HFFc6 (cell line): ENCODE results near the gene IFNAR2. TPM values are rescaled to one million over a fixed set of nuclear protein-coding genes. Genes with fewer than 3 reads are reported as not detected.
"Not testable (repeated sequence)": the region's sequence is repeated elsewhere in the genome, so short reads cannot be mapped to it uniquely, and the experiment has no call there.

Experiments
- DNase-seq: peaks from one replicate; pipeline ENCODE4 v3.0.0-alpha.2; 2018
- H3K27ac Mint-ChIP-seq: 2 replicates; pipeline ENCODE4 v1.8.0; 2020; ENCODE audit warnings: mild to moderate bottlenecking, mixed read lengths
- H3K27me3 Mint-ChIP-seq: 2 replicates; pipeline ENCODE4 v1.8.0; 2021; ENCODE audit warnings: mild to moderate bottlenecking, moderate library complexity, mixed read lengths; ENCODE audit not compliant: insufficient read depth
- H3K36me3 Mint-ChIP-seq: 2 replicates; pipeline ENCODE4 v1.8.0; 2021; ENCODE audit warnings: low read depth, mixed read lengths
- H3K4me1 Mint-ChIP-seq: 2 replicates; pipeline ENCODE4 v1.8.0; 2020; ENCODE audit warnings: low read depth, mixed read lengths
- H3K4me3 Mint-ChIP-seq: 2 replicates; pipeline ENCODE4 v1.8.0; 2020; ENCODE audit warnings: mild to moderate bottlenecking, moderate library complexity, mixed read lengths
- H3K9me3 Mint-ChIP-seq: 2 replicates; pipeline ENCODE4 v1.8.0; 2020; ENCODE audit warnings: mild to moderate bottlenecking, mixed read lengths
- total RNA-seq, 6 experiments: library from RNA; stranded (reverse); fragmentation: NEBNext Ultra II Directional; extraction: Animal tissue kit (Norgen Biotek cat#: 25700); gene quantifications; 2 replicates in 1 of 6; 3 replicates in 5 of 6; pipeline ENCODE4 v1.2.3, GENCODE V29; 2021
- TF ChIP-seq, protein P1 (sequence below): fragments of 200-600 bp; sonication (generic); IDR thresholded peaks from 2 replicates; pipeline ENCODE4 v1.5.0; 2021; ENCODE audit warnings: antibody characterized with exemption, mild to moderate bottlenecking

The IFNAR2 gene
- total RNA-seq, 6 experiments from 2014 or later: 8.0 to 14.6 (median 11.0) TPM

DNA sequence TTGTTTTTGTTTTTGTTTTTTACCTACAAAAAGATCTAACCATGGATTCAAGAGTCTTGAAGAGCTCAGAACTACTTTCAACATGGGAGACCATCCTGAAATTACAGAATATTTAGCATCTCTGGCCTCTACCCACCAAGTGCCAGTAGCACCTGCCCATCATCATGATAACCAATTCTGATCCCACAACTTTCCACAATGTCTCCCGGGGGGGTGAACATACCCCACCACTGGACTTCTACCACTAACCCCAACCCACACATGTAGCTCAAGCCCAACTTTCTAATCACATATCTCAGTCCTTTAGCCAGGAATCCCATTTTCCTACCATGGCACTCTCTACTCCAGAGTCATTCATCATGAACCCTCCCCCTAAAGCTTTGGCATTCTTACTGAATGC is 15.7 kb upstream of the IFNAR2 start:
- TF ChIP-seq, protein P1, sequence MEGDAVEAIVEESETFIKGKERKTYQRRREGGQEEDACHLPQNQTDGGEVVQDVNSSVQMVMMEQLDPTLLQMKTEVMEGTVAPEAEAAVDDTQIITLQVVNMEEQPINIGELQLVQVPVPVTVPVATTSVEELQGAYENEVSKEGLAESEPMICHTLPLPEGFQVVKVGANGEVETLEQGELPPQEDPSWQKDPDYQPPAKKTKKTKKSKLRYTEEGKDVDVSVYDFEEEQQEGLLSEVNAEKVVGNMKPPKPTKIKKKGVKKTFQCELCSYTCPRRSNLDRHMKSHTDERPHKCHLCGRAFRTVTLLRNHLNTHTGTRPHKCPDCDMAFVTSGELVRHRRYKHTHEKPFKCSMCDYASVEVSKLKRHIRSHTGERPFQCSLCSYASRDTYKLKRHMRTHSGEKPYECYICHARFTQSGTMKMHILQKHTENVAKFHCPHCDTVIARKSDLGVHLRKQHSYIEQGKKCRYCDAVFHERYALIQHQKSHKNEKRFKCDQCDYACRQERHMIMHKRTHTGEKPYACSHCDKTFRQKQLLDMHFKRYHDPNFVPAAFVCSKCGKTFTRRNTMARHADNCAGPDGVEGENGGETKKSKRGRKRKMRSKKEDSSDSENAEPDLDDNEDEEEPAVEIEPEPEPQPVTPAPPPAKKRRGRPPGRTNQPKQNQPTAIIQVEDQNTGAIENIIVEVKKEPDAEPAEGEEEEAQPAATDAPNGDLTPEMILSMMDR: no peak
- H3K4me1 Mint-ChIP-seq: peaks cover 17% of the 10 kb centered on the region
- H3K4me3 Mint-ChIP-seq: no peak overlapping the region
- H3K9me3 Mint-ChIP-seq: no peaks in the 10 kb centered on the region
- H3K27me3 Mint-ChIP-seq: peaks cover 14% of the 10 kb centered on the region
- DNase-seq: no peak
- no peaks in the 10 kb centered on the region for H3K36me3 Mint-ChIP-seq
- no peak overlapping the region for H3K27ac Mint-ChIP-seq

- H3K27me3 Mint-ChIP-seq: peaks cover 19% of the 10 kb centered on the region
- H3K4me3 Mint-ChIP-seq: no peak overlapping the region
- no peaks in the 10 kb centered on the region for H3K36me3 Mint-ChIP-seq
- H3K4me1 Mint-ChIP-seq: peaks cover 13% of the 10 kb centered on the region
- H3K9me3 Mint-ChIP-seq: peaks cover 5% of the 10 kb centered on the region; the same call in 1 of the 2 replicates
- no peak for DNase-seq
- H3K27ac Mint-ChIP-seq: no peak overlapping the region
- TF ChIP-seq, protein P1: no peak
Observed at GRCh38 chr21:33217138-33217520, 12.6 kb upstream of the IFNAR2 start.

- TF ChIP-seq, protein P1: no peak
- H3K36me3 Mint-ChIP-seq: no peaks in the 10 kb centered on the region
- no peak overlapping the region for H3K27ac Mint-ChIP-seq
- H3K4me3 Mint-ChIP-seq: no peak overlapping the region
- H3K9me3 Mint-ChIP-seq: peaks cover 5% of the 10 kb centered on the region; the same call in 1 of the 2 replicates
- no peak for DNase-seq
- H3K27me3 Mint-ChIP-seq: peaks cover 23% of the 10 kb centered on the region
- H3K4me1 Mint-ChIP-seq: no peaks in the 10 kb centered on the region
Observed at GRCh38 chr21:33219300-33219699, 10.4 kb upstream of the IFNAR2 start.

GRCh38 chr21:33219954-33220353 is 9.8 kb upstream of the IFNAR2 start:
- no peak overlapping the region for H3K4me3 Mint-ChIP-seq
- H3K36me3 Mint-ChIP-seq: no peaks in the 10 kb centered on the region
- H3K9me3 Mint-ChIP-seq: peaks cover 5% of the 10 kb centered on the region; the same call in 1 of the 2 replicates
- TF ChIP-seq, protein P1: no peak
- peaks cover 28% of the 10 kb centered on the region for H3K27me3 Mint-ChIP-seq
- H3K27ac Mint-ChIP-seq: no peak overlapping the region
- DNase-seq: no peak
- H3K4me1 Mint-ChIP-seq: no peaks in the 10 kb centered on the region

GRCh38 chr21:33225376-33225775 is 4.4 kb upstream of the IFNAR2 start:
- Mint-ChIP-seq H3K27me3 (peaks cover 34% of the 10 kb centered on the region), H3K4me1 (peaks cover 14% of the 10 kb centered on the region)
- not testable (repeated sequence) for DNase-seq, H3K9me3 Mint-ChIP-seq, H3K4me3 Mint-ChIP-seq, H3K27ac Mint-ChIP-seq, H3K36me3 Mint-ChIP-seq

- Mint-ChIP-seq H3K27ac (no peak overlapping the region), H3K4me1 (peaks cover 36% of the 10 kb centered on the region), H3K4me3 (no peak overlapping the region), H3K27me3 (peaks cover 26% of the 10 kb centered on the region), H3K36me3 (no peaks in the 10 kb centered on the region), H3K9me3 (no peaks in the 10 kb centered on the region; the same call in 1 of the 2 replicates)
- TF ChIP-seq, protein P1: no peak
- DNase-seq: no peak
Observed at GRCh38 chr21:33228455-33228854, 1.3 kb upstream of the IFNAR2 start.
